Ishikawa (cell line): Measurements from ENCODE around the gene ADIPOQ.

ENCODE experiments used
- CEBPB ChIP-seq: IDR thresholded peaks from 2 replicates; pipeline ENCODE4 v1.6.1; 2012
- EGR1 ChIP-seq: IDR thresholded peaks from 2 replicates; pipeline ENCODE4 v1.6.1; 2012
- EP300 ChIP-seq: IDR thresholded peaks from 2 replicates; pipeline ENCODE4 v1.6.1; 2012; ENCODE audit warnings: borderline replicate concordance
- FOXM1 ChIP-seq: IDR thresholded peaks from 2 replicates; pipeline ENCODE4 v1.6.1; 2012; ENCODE audit warnings: low read depth, borderline replicate concordance
- REST ChIP-seq: IDR thresholded peaks from 2 replicates; pipeline ENCODE4 v1.6.1; 2012; ENCODE audit warnings: low read depth, mild to moderate bottlenecking
- TAF1 ChIP-seq: IDR thresholded peaks from 2 replicates; pipeline ENCODE4 v1.6.1; 2012; ENCODE audit warnings: low read depth, mild to moderate bottlenecking
- YY1 ChIP-seq: IDR thresholded peaks from 2 replicates; pipeline ENCODE4 v1.6.1; 2012; ENCODE audit warnings: low read depth
- ZBTB7A ChIP-seq: IDR thresholded peaks from 2 replicates; pipeline ENCODE4 v1.6.1; 2012; ENCODE audit warnings: low read depth
- TF ChIP-seq, protein P1 (sequence below): IDR thresholded peaks from 2 replicates; pipeline ENCODE4 v1.6.1; 2012

DNA sequence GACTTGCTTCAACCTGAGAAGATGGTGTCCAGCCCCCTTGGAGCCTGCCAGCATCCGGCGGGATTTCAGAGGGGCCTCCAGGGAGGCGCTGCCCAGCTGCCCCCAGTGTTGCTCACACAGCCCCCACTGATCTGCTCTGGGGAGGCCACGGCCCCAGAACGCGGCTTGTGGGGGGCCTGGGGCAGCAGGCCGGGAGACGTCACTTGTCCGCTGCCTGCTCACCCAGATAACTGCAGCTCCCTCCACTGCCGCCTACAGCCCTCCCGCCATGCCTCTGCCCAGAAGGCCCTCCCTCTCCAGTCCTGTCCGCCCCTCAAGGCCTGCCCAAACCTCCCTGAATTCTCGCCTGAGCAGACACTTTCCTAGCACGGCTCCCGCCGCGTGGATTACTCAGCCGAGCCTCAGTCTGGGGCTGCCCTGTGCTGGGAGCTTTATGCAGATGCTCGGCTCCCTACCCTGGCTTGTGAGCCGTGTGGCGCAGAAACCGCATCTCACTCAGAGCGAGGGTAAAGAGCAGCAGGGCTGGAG, 17.2 kb upstream of the ADIPOQ start:
- TF ChIP-seq REST (no peak), TAF1 (no peak), EP300 (no peak), YY1 (no peak), ZBTB7A (no peak), FOXM1 (no peak), CEBPB (no peak), EGR1 (no peak)
- TF ChIP-seq, protein P1, sequence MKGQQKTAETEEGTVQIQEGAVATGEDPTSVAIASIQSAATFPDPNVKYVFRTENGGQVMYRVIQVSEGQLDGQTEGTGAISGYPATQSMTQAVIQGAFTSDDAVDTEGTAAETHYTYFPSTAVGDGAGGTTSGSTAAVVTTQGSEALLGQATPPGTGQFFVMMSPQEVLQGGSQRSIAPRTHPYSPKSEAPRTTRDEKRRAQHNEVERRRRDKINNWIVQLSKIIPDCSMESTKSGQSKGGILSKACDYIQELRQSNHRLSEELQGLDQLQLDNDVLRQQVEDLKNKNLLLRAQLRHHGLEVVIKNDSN = no peak
